Vagina (tissue), 2 donors: ENCODE results near the gene DGKD. TPM values are rescaled to one million over a fixed set of nuclear protein-coding genes. Genes with fewer than 3 reads are reported as not detected.

Experiments used
- DNase-seq, 2 donors: peaks; one replicate each; pipeline ENCODE4 v3.0.0-alpha.2; 2017; ENCODE audit errors: extremely low spot score in 2 of 2
- H3K27ac ChIP-seq: fragments of 200-600 bp; sonication (generic); one replicate; pipeline ENCODE4 v1.5.1; 2019
- H3K27me3 ChIP-seq: fragments of 200-600 bp; sonication (generic); one replicate; pipeline ENCODE4 v1.5.1; 2019
- H3K36me3 ChIP-seq, 2 donors: fragments of 200-600 bp; sonication (generic); one replicate each; pipeline ENCODE4 v1.5.1; 2017 to 2019
- H3K4me1 ChIP-seq: fragments of 200-600 bp; sonication (generic); one replicate; pipeline ENCODE4 v1.5.1; 2019
- H3K4me3 ChIP-seq, 2 donors: fragments of 200-600 bp; sonication (generic); 1 replicate in 1 of 2; 2 replicates in 1 of 2; pipeline ENCODE4 v1.5.1; 2016 to 2019
- H3K9me3 ChIP-seq: fragments of 200-600 bp; sonication (generic); one replicate; pipeline ENCODE4 v1.5.1; 2019
- POLR2A ChIP-seq, 2 donors: fragments of 450-650 bp; IDR thresholded peaks; one replicate each; pipeline ENCODE4 v1.6.1; 2017; ENCODE audit warnings: antibody characterized with exemption in 2 of 2, mild to moderate bottlenecking in 2 of 2, moderate library complexity in 2 of 2
- POLR2AphosphoS5 ChIP-seq, 2 donors: sonication (generic); formaldehyde crosslinking; IDR thresholded peaks; one replicate each; pipeline ENCODE4 v1.9.0; 2017; ENCODE audit warnings: antibody characterized with exemption in 2 of 2, mild to moderate bottlenecking in 2 of 2, low read depth in 1 of 2; ENCODE audit not compliant: insufficient read depth in 1 of 2
- intact Hi-C: fragments of 100-400 bp; cut with DNase I; formaldehyde crosslinking; loops from one replicate; pipeline ENCODE4 v1.15.1; 2023
- total RNA-seq: library from RNA; depleted of rRNA; stranded (reverse); fragments of >200 nt; gene quantifications from one replicate; pipeline ENCODE4 v1.2.3, GENCODE V29; 2016
- TF ChIP-seq, protein P1 (sequence below), 3 experiments: fragments of 450-650 bp in 2 of 3; fragments of 200-600 bp in 1 of 3; sonication (generic) in 1 of 3; IDR thresholded peaks; one replicate each; pipeline ENCODE4 v1.5.1; 2017 to 2019; ENCODE audit warnings: antibody characterized with exemption in 3 of 3, mild to moderate bottlenecking in 2 of 3, moderate library complexity in 2 of 3

DGKD gene
- total RNA-seq, 1 donor from 2014 or later, result 13.3 TPM

DNA sequence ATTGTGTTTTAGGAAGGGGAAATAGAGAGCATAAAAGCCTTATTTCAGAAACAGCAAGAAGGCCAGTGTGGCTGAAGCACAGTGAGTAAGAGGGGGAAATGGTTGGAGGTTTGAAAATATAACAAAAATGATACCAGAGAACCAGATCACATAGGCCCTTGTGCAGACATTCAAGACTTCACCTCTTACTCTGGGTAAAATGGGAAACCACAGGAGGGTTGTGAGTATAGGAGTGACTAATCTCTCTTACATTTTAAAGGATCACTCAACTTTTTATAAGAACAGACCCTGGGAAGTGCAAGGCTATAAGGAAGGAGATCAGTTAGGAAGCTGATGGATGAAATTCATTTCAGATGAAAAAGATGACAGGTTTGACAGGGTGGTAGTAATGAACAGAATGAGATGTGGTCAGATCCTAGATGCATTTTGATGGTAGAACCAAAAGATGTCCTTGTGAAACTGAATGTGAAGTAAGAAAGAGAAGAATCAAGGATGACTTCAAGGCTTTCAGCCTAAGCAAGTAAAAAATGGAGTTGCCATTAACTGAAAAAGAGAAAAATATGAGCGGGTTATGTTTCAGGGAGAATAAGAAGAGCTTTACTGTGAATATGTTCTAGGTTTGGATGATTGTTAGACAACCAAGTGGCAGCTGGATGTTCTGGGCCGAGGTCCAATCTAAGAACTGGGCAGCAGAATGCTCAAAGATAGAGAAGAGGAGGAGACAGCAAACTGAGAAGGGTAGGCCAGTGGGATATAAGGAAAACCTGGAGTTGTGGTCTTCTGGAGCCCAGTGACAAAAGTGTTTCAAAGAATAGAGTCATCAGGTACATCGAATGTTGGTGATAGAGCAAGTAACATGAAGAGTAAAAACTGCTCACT lies 147.1 kb downstream of the DGKD start:
- Histone ChIP-seq H3K4me1 (no peaks in the 10 kb centered on the region), H3K4me3 (no peak overlapping the region), H3K27me3 (no peaks in the 10 kb centered on the region), H3K9me3 (peaks cover 7% of the 10 kb centered on the region), H3K36me3 (peaks cover 0 to 25% of the 10 kb centered on the region in 2 donors), H3K27ac (no peak overlapping the region)
- intact Hi-C loops, result no loop called here
- DNase-seq, result no peak
- TF ChIP-seq, protein P1, sequence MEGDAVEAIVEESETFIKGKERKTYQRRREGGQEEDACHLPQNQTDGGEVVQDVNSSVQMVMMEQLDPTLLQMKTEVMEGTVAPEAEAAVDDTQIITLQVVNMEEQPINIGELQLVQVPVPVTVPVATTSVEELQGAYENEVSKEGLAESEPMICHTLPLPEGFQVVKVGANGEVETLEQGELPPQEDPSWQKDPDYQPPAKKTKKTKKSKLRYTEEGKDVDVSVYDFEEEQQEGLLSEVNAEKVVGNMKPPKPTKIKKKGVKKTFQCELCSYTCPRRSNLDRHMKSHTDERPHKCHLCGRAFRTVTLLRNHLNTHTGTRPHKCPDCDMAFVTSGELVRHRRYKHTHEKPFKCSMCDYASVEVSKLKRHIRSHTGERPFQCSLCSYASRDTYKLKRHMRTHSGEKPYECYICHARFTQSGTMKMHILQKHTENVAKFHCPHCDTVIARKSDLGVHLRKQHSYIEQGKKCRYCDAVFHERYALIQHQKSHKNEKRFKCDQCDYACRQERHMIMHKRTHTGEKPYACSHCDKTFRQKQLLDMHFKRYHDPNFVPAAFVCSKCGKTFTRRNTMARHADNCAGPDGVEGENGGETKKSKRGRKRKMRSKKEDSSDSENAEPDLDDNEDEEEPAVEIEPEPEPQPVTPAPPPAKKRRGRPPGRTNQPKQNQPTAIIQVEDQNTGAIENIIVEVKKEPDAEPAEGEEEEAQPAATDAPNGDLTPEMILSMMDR (IDR thresholded peaks at IDR 0.05), result no peak
- no peak for TF ChIP-seq POLR2AphosphoS5 (IDR thresholded peaks at IDR 0.05; ENCODE audit: insufficient read depth in 1 of 2, low read depth in 1 of 2)
- no peak for TF ChIP-seq POLR2A (IDR thresholded peaks at IDR 0.05)

DNA sequence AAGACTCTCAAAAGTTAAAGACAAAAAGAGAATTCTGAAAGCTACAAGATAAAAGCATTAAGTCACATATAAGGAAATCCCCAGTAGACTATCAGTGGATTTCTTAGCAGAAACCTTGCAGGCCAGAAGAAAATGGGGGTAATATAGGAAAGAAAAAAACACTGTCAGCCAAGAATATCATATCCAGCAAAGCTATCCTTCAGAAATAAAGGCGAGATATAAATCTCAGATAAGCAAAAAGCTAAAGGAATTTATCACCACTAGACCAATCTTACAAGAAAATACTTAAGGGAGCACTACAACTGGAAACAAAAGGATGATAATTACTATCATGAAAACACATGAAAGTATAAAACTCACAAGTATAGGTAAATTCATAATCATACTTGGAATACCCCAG lies 149.2 kb downstream of the DGKD start:
- DNase-seq, result no peak
- Histone ChIP-seq H3K4me3 (no peak overlapping the region), H3K27ac (no peak overlapping the region), H3K4me1 (no peaks in the 10 kb centered on the region), H3K27me3 (no peaks in the 10 kb centered on the region), H3K36me3 (peaks cover 0 to 32% of the 10 kb centered on the region in 2 donors), H3K9me3 (peaks cover 7% of the 10 kb centered on the region)
- intact Hi-C loops, result no loop called here
- TF ChIP-seq, protein P1 (IDR thresholded peaks at IDR 0.05), result no peak
- no peak for TF ChIP-seq POLR2AphosphoS5 (IDR thresholded peaks at IDR 0.05; ENCODE audit: insufficient read depth in 1 of 2, low read depth in 1 of 2)
- TF ChIP-seq POLR2A (IDR thresholded peaks at IDR 0.05), result no peak

GRCh38 chr2:233503947-233504637 lies 149.8 kb downstream of the DGKD start:
- no peak overlapping the region for H3K27ac ChIP-seq
- intact Hi-C loops, result no loop called here
- peaks cover 7% of the 10 kb centered on the region for H3K9me3 ChIP-seq
- no peak for TF ChIP-seq POLR2A (IDR thresholded peaks at IDR 0.05)
- TF ChIP-seq, protein P1 (IDR thresholded peaks at IDR 0.05), result no peak
- no peak for TF ChIP-seq POLR2AphosphoS5 (IDR thresholded peaks at IDR 0.05; ENCODE audit: insufficient read depth in 1 of 2, low read depth in 1 of 2)
- H3K27me3 ChIP-seq, result no peaks in the 10 kb centered on the region
- H3K36me3 ChIP-seq, result peaks cover 0 to 29% of the 10 kb centered on the region in 2 donors
- DNase-seq, result no peak
- no peak overlapping the region for H3K4me3 ChIP-seq
- no peaks in the 10 kb centered on the region for H3K4me1 ChIP-seq

- peaks cover 0 to 7% of the 10 kb centered on the region in 2 donors for H3K36me3 ChIP-seq
Measured at GRCh38 chr2:233513953-233514655, 159.8 kb downstream of the DGKD start.

More at GRCh38 chr2:233513953-233514655, 159.8 kb downstream of the DGKD start:
- Histone ChIP-seq H3K4me1 (no peaks in the 10 kb centered on the region), H3K9me3 (no peaks in the 10 kb centered on the region), H3K27ac (no peak overlapping the region), H3K27me3 (no peaks in the 10 kb centered on the region), H3K4me3 (no peak overlapping the region)
- TF ChIP-seq POLR2AphosphoS5 (IDR thresholded peaks at IDR 0.05; ENCODE audit: insufficient read depth in 1 of 2, low read depth in 1 of 2) (no peak), POLR2A (IDR thresholded peaks at IDR 0.05) (no peak)
- TF ChIP-seq, protein P1 (IDR thresholded peaks at IDR 0.05), result no peak
- intact Hi-C loops, result no loop called here
- DNase-seq, result no peak
